Panc1 (cell line): ENCODE measurements around the gene ATP11A. TPM values are rescaled to one million over a fixed set of nuclear protein-coding genes. Genes with fewer than 3 reads are reported as not detected.

Source experiments
- ATAC-seq: fragments of 200-7000 bp; cut with Tn5 transposase; 2 replicates; pipeline ENCODE4 v1.9.1; 2020; ENCODE audit warnings: mild to moderate bottlenecking, moderate library complexity
- BruUV-seq: library from RNA; stranded (reverse); fragments of 400-500 nt; replicated peaks from 2 replicates; lab custom pipeline; 2021; lab: Mats Ljungman, UMichigan
- CTCF ChIA-PET: fragments of 300-600 bp; sonication (Branson Sonifier 250); formaldehyde crosslinking; loops from one replicate; lab custom pipeline; 2022; ENCODE audit warnings: antibody characterized with exemption; lab: Charles Lee
- POLR2A ChIA-PET: fragments of 300-600 bp; sonication (Branson Sonifier 250); formaldehyde crosslinking; loops from one replicate; lab custom pipeline; 2022; ENCODE audit warnings: antibody characterized with exemption; lab: Charles Lee
- DNase-seq: peaks from one replicate; pipeline ENCODE4 v3.0.0-alpha.2; 2010; ENCODE audit warnings: low read depth, low spot score
- H3K27ac ChIP-seq: 2 replicates; pipeline ENCODE4 v1.5.1; 2011; ENCODE audit warnings: mild to moderate bottlenecking, low read length, inconsistent platforms
- H3K27me3 ChIP-seq: fragments of 200-500 bp; sonication (Bioruptor generic); 2 replicates; pipeline ENCODE4 v1.6.0; 2014; ENCODE audit warnings: low read length, inconsistent platforms; ENCODE audit not compliant: control insufficient read depth, insufficient read depth
- H3K36me3 ChIP-seq: fragments of 200-500 bp; sonication (Bioruptor generic); 2 replicates; pipeline ENCODE4 v1.5.1; 2014; ENCODE audit warnings: inconsistent platforms, mild to moderate bottlenecking, low read length, moderate library complexity; ENCODE audit not compliant: control insufficient read depth, insufficient read depth
- H3K4me1 ChIP-seq: 2 replicates; pipeline ENCODE4 v1.5.1; 2011; ENCODE audit warnings: inconsistent platforms, mild to moderate bottlenecking, low read length, moderate library complexity; ENCODE audit not compliant: control insufficient read depth, insufficient read depth
- H3K4me3 ChIP-seq, 2 experiments: 2 replicates each; pipeline ENCODE4 v1.5.1; 2011 to 2012; ENCODE audit warnings: low read depth in 2 of 2, low read length in 2 of 2, mild to moderate bottlenecking in 2 of 2, inconsistent platforms in 1 of 2, moderate library complexity in 1 of 2
- H3K9me3 ChIP-seq: fragments of 200-500 bp; sonication (Bioruptor generic); 2 replicates; pipeline ENCODE4 v1.5.1; 2014; ENCODE audit warnings: low read depth, mild to moderate bottlenecking, inconsistent platforms, low read length, moderate library complexity; ENCODE audit not compliant: control insufficient read depth, insufficient read depth
- POLR2AphosphoS5 ChIP-seq: IDR thresholded peaks from 2 replicates; pipeline ENCODE4 v1.6.1; 2012; ENCODE audit warnings: mild to moderate bottlenecking, low read depth, low read length, moderate library complexity
- SIN3A ChIP-seq: IDR thresholded peaks from 2 replicates; pipeline ENCODE4 v1.6.1; 2012; ENCODE audit warnings: low read depth, mild to moderate bottlenecking, low read length, moderate library complexity, borderline replicate concordance; ENCODE audit not compliant: insufficient read depth
- TCF7L2 ChIP-seq: IDR thresholded peaks from 2 replicates; pipeline ENCODE4 v1.6.1; 2011; ENCODE audit warnings: mild to moderate bottlenecking, low read depth, low read length, inconsistent platforms
- in situ Hi-C: cut with HindIII; loops from 2 replicates; pipeline ENCODE4 v1.10.0; 2016; ENCODE audit warnings: low sequenced_read_pairs, low pct_unique_long_range_greater_than_20kb
- intact Hi-C: fragments of 100-400 bp; cut with micrococcal nuclease; formaldehyde crosslinking; loops from one replicate; pipeline ENCODE4 v1.10.0; 2022; ENCODE audit not compliant: unreplicated experiment
- total RNA-seq: library from RNA; stranded (reverse); gene quantifications from one replicate; pipeline ENCODE4 v1.2.1, GENCODE V29; 2021; ENCODE audit not compliant: unreplicated experiment
- TF ChIP-seq, protein P1 (sequence below), 2 experiments: IDR thresholded peaks; 2 replicates each; pipeline ENCODE4 v1.6.1; 2011 to 2012; ENCODE audit warnings: low read depth in 2 of 2, control low read depth in 1 of 2, low read length in 1 of 2, mild to moderate bottlenecking in 1 of 2, moderate library complexity in 1 of 2; ENCODE audit not compliant: insufficient read depth in 1 of 2
- TF ChIP-seq, protein P2 (sequence below): fragments of 450-650 bp; IDR thresholded peaks from 2 replicates; pipeline ENCODE4 v1.5.1; 2017; ENCODE audit warnings: mild to moderate bottlenecking

Gene ATP11A
- total RNA-seq, 1 experiment from 2014 or later = 85.8 TPM

DNA sequence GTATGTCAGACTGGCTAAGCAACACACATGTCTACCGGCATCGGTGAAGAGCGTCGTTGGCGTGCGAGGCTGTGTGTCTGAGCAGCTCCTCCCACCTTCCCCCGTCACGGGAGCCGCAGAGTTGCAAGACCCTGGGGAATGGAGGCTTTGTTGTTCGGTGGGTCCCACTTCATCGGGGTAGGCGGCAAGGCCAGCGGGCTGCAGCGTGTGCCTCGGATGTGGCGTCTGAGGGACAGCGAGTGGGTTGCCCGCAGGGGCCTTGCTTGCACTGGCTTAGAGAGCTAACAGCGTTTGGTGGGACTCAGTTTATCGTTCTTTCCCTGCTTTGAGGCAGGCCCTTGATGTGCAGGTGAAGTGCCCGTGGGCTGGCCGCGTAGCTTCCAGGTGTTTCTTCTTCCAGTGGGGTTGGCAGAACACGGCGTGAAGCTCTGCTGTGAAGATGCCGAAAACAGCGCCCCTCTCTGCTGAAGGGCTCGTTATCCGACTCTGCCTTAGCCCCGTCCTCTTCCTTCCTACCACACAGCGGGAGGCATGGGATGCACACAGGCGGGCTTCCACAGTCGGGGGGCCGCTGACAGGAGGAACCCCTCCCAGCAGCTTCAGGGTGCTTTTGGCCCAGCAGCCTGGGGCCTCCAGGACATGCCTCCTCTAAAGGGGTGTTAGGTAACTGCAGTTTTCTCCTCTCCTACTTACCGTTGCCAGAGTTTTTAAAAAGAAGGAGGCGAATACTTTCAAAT lies 85.2 kb downstream of the ATP11A start:
- no peaks in the 10 kb centered on the region for H3K4me1 ChIP-seq
- no TSS peak for BruUV-seq
- ATAC-seq (no peak), DNase-seq (no peak)
- H3K4me3 ChIP-seq = no peak overlapping the region
- CTCF ChIA-PET = no interaction called here
- no peaks in the 10 kb centered on the region for H3K9me3 ChIP-seq
- no peaks in the 10 kb centered on the region for H3K36me3 ChIP-seq
- H3K27ac ChIP-seq = no peak overlapping the region
- TF ChIP-seq POLR2AphosphoS5 (no peak), TCF7L2 (no peak), SIN3A (no peak)
- TF ChIP-seq, protein P1, sequence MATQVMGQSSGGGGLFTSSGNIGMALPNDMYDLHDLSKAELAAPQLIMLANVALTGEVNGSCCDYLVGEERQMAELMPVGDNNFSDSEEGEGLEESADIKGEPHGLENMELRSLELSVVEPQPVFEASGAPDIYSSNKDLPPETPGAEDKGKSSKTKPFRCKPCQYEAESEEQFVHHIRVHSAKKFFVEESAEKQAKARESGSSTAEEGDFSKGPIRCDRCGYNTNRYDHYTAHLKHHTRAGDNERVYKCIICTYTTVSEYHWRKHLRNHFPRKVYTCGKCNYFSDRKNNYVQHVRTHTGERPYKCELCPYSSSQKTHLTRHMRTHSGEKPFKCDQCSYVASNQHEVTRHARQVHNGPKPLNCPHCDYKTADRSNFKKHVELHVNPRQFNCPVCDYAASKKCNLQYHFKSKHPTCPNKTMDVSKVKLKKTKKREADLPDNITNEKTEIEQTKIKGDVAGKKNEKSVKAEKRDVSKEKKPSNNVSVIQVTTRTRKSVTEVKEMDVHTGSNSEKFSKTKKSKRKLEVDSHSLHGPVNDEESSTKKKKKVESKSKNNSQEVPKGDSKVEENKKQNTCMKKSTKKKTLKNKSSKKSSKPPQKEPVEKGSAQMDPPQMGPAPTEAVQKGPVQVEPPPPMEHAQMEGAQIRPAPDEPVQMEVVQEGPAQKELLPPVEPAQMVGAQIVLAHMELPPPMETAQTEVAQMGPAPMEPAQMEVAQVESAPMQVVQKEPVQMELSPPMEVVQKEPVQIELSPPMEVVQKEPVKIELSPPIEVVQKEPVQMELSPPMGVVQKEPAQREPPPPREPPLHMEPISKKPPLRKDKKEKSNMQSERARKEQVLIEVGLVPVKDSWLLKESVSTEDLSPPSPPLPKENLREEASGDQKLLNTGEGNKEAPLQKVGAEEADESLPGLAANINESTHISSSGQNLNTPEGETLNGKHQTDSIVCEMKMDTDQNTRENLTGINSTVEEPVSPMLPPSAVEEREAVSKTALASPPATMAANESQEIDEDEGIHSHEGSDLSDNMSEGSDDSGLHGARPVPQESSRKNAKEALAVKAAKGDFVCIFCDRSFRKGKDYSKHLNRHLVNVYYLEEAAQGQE (IDR thresholded peaks at IDR 0.05; ENCODE audit: insufficient read depth in 1 of 2, low read depth in 2 of 2, low read length in 1 of 2) = no peak
- TF ChIP-seq, protein P2, sequence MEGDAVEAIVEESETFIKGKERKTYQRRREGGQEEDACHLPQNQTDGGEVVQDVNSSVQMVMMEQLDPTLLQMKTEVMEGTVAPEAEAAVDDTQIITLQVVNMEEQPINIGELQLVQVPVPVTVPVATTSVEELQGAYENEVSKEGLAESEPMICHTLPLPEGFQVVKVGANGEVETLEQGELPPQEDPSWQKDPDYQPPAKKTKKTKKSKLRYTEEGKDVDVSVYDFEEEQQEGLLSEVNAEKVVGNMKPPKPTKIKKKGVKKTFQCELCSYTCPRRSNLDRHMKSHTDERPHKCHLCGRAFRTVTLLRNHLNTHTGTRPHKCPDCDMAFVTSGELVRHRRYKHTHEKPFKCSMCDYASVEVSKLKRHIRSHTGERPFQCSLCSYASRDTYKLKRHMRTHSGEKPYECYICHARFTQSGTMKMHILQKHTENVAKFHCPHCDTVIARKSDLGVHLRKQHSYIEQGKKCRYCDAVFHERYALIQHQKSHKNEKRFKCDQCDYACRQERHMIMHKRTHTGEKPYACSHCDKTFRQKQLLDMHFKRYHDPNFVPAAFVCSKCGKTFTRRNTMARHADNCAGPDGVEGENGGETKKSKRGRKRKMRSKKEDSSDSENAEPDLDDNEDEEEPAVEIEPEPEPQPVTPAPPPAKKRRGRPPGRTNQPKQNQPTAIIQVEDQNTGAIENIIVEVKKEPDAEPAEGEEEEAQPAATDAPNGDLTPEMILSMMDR = no peak
- intact Hi-C loops (no loop called here), in situ Hi-C loops (no loop called here)
- H3K27me3 ChIP-seq = no peaks in the 10 kb centered on the region
- POLR2A ChIA-PET = no interaction called here

DNA sequence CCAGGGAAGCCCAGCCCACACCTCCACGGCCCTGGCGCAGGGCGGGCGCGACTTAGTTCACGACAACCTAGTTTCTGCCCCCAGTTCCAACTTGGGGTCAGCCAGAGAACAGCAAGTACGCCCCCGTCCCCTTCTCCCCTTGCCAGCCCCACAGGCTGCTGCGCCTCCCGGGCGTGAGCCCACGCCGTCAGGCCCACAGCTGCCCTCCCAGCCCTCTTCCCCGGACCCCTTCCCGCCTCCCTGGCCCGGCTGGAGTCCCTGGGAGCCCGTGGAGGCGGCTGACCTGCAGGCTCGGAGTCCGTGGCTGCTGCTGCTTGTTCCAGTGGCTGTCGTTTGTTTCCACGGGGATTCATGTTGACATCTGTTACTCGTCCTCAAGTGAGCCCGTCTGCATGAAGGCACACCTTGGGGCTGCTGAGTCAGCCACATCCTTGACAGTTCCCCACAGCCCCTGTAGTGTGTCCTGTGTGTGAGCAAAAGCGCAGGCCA lies 86.0 kb downstream of the ATP11A start:
- no peak for ATAC-seq
- BruUV-seq = no TSS peak
- intact Hi-C loops = no loop called here

More for the DNA sequence above, 86.0 kb downstream of the ATP11A start:
- ChIA-PET CTCF (no interaction called here), POLR2A (no interaction called here)
- in situ Hi-C loops = no loop called here
- Histone ChIP-seq H3K27ac (no peak overlapping the region), H3K36me3 (no peaks in the 10 kb centered on the region), H3K4me3 (no peak overlapping the region), H3K4me1 (no peaks in the 10 kb centered on the region), H3K27me3 (no peaks in the 10 kb centered on the region), H3K9me3 (no peaks in the 10 kb centered on the region)
- no peak for DNase-seq
- TF ChIP-seq POLR2AphosphoS5 (no peak), TCF7L2 (no peak), SIN3A (no peak)
- TF ChIP-seq, protein P2 = no peak
- TF ChIP-seq, protein P1 (IDR thresholded peaks at IDR 0.05; ENCODE audit: insufficient read depth in 1 of 2, low read depth in 2 of 2, low read length in 1 of 2) = no peak
